HEK293T (cell line): Measurements from ENCODE around the gene BPIFA2.

Source experiments
- CTCF ChIA-PET: fragments of 350-600 bp; formaldehyde crosslinking; extraction: SDS; loops from one replicate; lab custom pipeline; 2021; ENCODE audit warnings: antibody characterized with exemption, inconsistent platforms; lab: Yijun Ruan, JAX
- POLR2A ChIA-PET: fragments of 350-600 bp; formaldehyde crosslinking; extraction: SDS; loops from one replicate; lab custom pipeline; 2020; ENCODE audit warnings: antibody characterized with exemption, inconsistent platforms; lab: Yijun Ruan, JAX
- DNase-seq: peaks from one replicate; pipeline ENCODE4 v3.0.0; 2012; ENCODE audit warnings: mixed read lengths; ENCODE audit errors: extremely low spot score
- ARNT ChIP-seq: fragments of 450-650 bp; IDR thresholded peaks from 2 replicates; pipeline ENCODE4 v1.6.1; 2017; ENCODE audit warnings: mild to moderate bottlenecking
- BHLHE40 ChIP-seq: fragments of 450-650 bp; IDR thresholded peaks from 2 replicates; pipeline ENCODE4 v1.6.1; 2016; ENCODE audit warnings: mild to moderate bottlenecking, moderate library complexity, borderline replicate concordance
- CTBP1 ChIP-seq: fragments of 450-650 bp; IDR thresholded peaks from 2 replicates; pipeline ENCODE4 v1.6.1; 2016; ENCODE audit warnings: borderline replicate concordance
- ELF4 ChIP-seq: fragments of 450-650 bp; IDR thresholded peaks from 2 replicates; pipeline ENCODE4 v1.6.1; 2017; ENCODE audit warnings: antibody characterized with exemption
- FOXA1 ChIP-seq: fragments of 450-650 bp; IDR thresholded peaks from 2 replicates; pipeline ENCODE4 v1.6.1; 2016; ENCODE audit warnings: mild to moderate bottlenecking
- FOXK2 ChIP-seq: fragments of 450-650 bp; IDR thresholded peaks from 2 replicates; pipeline ENCODE4 v1.6.1; 2016; ENCODE audit warnings: mild to moderate bottlenecking
- FOXM1 ChIP-seq: fragments of 450-650 bp; IDR thresholded peaks from 2 replicates; pipeline ENCODE4 v1.6.1; 2017; ENCODE audit warnings: mild to moderate bottlenecking, borderline replicate concordance
- HDGF ChIP-seq: fragments of 450-650 bp; IDR thresholded peaks from 2 replicates; pipeline ENCODE4 v1.6.1; 2017; ENCODE audit warnings: antibody characterized with exemption, borderline replicate concordance
- L3MBTL2 ChIP-seq: fragments of 450-650 bp; conservative IDR thresholded peaks from 2 replicates; pipeline ENCODE4 v1.6.1; 2016; ENCODE audit warnings: mild to moderate bottlenecking
- LEF1 ChIP-seq: fragments of 450-650 bp; IDR thresholded peaks from 2 replicates; pipeline ENCODE4 v1.6.1; 2017; ENCODE audit warnings: mild to moderate bottlenecking, borderline replicate concordance
- NFRKB ChIP-seq: fragments of 450-650 bp; IDR thresholded peaks from 2 replicates; pipeline ENCODE4 v1.6.1; 2016; ENCODE audit warnings: mild to moderate bottlenecking, moderate library complexity
- SP1 ChIP-seq: fragments of 450-650 bp; IDR thresholded peaks from 2 replicates; pipeline ENCODE4 v1.6.1; 2017
- SUZ12 ChIP-seq: fragments of 450-650 bp; IDR thresholded peaks from 2 replicates; pipeline ENCODE4 v1.6.1; 2016; ENCODE audit warnings: mild to moderate bottlenecking
- TARDBP ChIP-seq: fragments of 450-650 bp; IDR thresholded peaks from 2 replicates; pipeline ENCODE4 v1.6.1; 2016
- ZNF384 ChIP-seq: fragments of 450-650 bp; IDR thresholded peaks from 2 replicates; pipeline ENCODE4 v1.6.1; 2016
- TF ChIP-seq, protein P1 (sequence below): fragments of 450-650 bp; IDR thresholded peaks from 2 replicates; pipeline ENCODE4 v1.6.1; 2016

BPIFA2 gene

DNA sequence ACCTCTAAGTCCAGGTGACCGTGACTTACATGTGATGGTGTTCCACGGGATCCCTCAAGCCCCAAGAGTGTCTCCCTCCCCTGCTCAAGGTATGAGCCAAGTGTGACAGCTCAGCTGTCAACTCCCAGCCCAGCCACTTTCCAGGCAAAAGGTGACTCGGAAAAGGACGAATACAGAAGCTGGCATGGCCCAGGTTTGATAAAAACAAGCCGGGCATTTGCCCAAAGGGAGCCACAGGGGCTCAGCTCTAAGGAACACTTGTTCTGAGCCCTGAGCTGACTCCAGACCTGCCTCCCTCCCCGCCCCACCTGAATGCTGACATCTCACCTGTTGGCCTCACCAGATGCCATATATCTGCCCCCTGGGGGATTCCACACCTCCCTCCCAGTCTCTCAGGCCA lies 43.0 kb upstream of the BPIFA2 start:
- DNase-seq, result no peak
- TF ChIP-seq L3MBTL2 (no peak), FOXM1 (no peak), ZNF384 (no peak), ELF4 (no peak), TARDBP (no peak), ARNT (no peak), BHLHE40 (no peak), FOXA1 (no peak), NFRKB (no peak), CTBP1 (no peak), FOXK2 (no peak), HDGF (no peak), SUZ12 (no peak), SP1 (no peak), LEF1 (no peak)
- TF ChIP-seq, protein P1, sequence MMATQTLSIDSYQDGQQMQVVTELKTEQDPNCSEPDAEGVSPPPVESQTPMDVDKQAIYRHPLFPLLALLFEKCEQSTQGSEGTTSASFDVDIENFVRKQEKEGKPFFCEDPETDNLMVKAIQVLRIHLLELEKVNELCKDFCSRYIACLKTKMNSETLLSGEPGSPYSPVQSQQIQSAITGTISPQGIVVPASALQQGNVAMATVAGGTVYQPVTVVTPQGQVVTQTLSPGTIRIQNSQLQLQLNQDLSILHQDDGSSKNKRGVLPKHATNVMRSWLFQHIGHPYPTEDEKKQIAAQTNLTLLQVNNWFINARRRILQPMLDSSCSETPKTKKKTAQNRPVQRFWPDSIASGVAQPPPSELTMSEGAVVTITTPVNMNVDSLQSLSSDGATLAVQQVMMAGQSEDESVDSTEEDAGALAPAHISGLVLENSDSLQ, result no peak
- ChIA-PET POLR2A (no interaction called here), CTCF (no interaction called here)

GRCh38 chr20:33125983-33126382 lies 42.0 kb upstream of the BPIFA2 start:
- no peak for DNase-seq
- ChIA-PET POLR2A (no interaction called here), CTCF (no interaction called here)
- no peak for TF ChIP-seq CTBP1

DNA sequence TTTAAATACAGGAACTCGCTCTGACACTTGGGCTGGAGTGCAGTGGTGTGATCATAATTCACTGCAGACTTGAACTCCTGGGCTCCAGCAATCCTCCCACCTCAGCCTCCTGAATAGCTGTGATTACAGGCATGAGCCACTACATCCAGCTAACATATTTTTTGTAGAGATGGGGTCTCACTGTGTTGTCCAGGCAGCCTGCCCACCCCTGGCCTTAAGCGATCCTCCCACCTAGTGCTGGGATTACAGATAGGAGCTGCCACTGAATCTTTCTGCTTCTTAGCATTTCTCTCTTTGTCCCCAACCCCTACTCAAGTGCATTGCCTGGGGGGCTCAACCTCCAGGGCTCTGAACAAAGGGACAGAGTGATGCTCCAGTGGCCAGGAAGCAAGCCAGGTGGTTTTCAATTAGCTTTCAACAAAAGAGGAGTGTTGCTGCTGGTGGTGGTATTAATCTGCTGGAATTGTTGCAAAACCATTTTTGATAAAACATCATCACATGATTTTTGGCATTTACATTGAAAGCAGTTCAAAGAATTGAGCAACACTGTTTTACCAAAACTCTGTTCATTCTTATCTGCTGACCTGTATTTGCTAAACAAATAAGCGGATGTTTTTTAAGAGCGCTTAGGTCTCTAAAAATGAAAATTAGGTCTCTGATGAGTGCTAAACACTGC lies 40.4 kb upstream of the BPIFA2 start:
- TF ChIP-seq ZNF384 (no peak), ELF4 (no peak), TARDBP (no peak), LEF1 (no peak)
- no peak for DNase-seq
- CTCF ChIA-PET, result no interaction called here
- POLR2A ChIA-PET, result no interaction called here

DNA sequence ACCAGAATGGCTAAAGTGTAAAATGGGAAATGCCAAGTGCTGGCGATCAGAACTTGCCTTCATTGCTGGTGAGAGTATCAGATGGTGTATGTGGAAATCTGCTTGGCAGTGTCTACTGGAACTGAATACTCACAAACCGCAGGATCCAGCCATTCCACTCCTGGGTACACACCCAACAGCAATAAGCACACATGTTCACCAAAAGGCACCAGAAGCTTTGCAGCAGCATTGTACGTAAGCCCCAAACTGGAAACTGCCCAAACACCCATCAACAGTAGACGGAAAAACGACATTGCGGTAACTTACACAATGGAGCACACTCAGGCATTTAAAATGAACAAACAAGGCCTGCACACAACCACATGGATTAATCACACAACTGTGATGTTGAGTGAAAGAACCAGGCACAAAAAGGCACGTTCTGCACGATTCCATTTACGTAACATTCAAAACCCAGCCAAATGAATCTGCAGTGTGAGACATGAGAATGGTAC lies 37.3 kb upstream of the BPIFA2 start:
- no peak for DNase-seq
- no peak for TF ChIP-seq TARDBP
- no peak for TF ChIP-seq LEF1
- CTCF ChIA-PET, result no interaction called here
- POLR2A ChIA-PET, result no interaction called here

DNA sequence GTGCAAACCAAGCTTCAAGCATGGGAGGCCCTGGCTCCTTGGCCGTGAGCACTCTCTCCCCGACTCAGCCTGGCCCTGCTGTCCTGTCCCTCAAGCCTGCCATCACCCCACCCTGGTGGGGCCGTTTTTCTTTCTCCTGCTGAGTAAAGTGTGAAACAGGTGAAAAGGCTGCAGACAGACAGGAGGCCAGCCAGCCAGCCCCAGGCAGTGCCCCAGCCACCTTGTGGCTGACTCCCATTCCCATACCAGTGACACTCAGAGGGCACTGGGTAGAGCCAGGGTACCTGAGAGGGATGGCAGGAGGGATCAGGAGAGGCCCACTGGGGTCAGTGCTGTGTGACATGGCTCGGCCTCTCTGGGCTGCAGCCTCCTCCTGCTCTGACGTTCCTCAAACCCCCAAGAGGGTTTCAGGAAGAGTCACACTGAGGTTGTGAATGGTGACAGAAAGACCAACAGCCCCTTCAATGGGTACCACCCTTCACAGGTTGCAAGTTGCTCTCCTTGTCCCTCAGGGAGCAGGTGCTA lies 35.9 kb upstream of the BPIFA2 start:
- DNase-seq, result no peak
- ChIA-PET POLR2A (no interaction called here), CTCF (no interaction called here)
- no peak for TF ChIP-seq FOXA1
- no peak for TF ChIP-seq LEF1

DNA sequence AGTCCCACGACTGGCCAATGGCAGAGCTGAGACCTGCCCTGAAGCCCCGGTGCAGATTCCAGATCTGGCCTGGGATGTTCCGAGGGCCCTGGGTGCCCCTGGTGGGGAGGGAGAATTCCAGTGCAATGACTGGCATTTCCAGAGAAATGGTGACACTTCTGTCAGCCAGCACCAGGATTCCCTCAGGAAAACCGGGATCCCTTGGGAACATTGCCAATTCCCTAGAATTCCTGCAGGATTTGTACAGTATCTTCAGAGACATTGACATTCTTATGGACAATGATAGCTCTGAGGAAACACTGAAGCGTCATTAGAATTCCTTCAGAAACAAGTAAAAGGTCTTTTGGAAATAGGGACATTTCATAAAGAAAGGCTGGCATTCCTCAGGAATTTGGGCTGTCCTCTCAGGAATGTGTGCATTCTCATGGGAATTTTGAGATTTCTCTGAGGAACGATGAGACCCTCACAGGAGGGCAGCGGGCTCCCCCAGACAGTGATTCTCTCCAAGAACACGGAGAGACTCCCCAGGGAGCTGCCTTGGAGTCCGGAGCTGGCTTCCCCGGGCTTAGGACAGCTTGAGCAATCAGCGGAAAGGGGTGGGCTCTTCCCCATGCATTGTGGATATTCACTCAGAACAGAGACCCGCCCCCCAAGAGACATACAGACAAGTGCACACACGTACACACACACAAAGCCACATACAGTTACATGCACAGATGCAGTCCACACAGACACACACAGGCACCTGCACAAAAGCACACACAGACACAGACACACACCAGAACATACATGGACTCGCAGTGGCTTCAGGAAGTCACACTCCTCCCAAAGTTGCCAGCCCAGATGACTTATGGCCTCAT lies 35.2 kb upstream of the BPIFA2 start:
- TF ChIP-seq FOXM1 (no peak), ELF4 (no peak), ARNT (no peak), HDGF (no peak), L3MBTL2 (no peak), ZNF384 (no peak), SP1 (no peak), CTBP1 (no peak), BHLHE40 (no peak), FOXA1 (no peak), SUZ12 (no peak), FOXK2 (no peak), TARDBP (no peak), NFRKB (no peak), LEF1 (no peak)
- TF ChIP-seq, protein P1, result no peak
- ChIA-PET CTCF (no interaction called here), POLR2A (no interaction called here)
- no peak for DNase-seq

GRCh38 chr20:33133373-33133941 lies 34.5 kb upstream of the BPIFA2 start:
- CTCF ChIA-PET, result no interaction called here
- TF ChIP-seq L3MBTL2 (no peak), BHLHE40 (no peak), SUZ12 (no peak), ELF4 (no peak), FOXA1 (no peak), NFRKB (no peak), LEF1 (no peak), ZNF384 (no peak), FOXK2 (no peak), FOXM1 (no peak), HDGF (no peak), CTBP1 (no peak)
- TF ChIP-seq, protein P1, result no peak
- POLR2A ChIA-PET, result no interaction called here

More at GRCh38 chr20:33133373-33133941, 34.5 kb upstream of the BPIFA2 start:
- DNase-seq, result no peak
